ENCODE results near the gene SH2D7.
"Not testable (repeated sequence)": the region's sequence is repeated elsewhere in the genome, so short reads cannot be mapped to it uniquely, and the experiment has no call there.

The SH2D7 gene

GRCh38 chr15:78148392-78149067 is 56.2 kb downstream of the SH2D7 start:
- DNase-seq, result no peak

GRCh38 chr15:78149068-78149804 is 56.9 kb downstream of the SH2D7 start, which contains the start of gene IDH3A:
TSS of gene IDH3A (plus strand) at chr15:78149362. CDS start at chr15:78149404, 42 bp downstream.
- DNase-seq, result peak; percentile 73

GRCh38 chr15:78149805-78150751 is 57.7 kb downstream of the SH2D7 start:
- DNase-seq, result no peak

GRCh38 chr15:78151075-78151474 is 58.7 kb downstream of the SH2D7 start:
- DNase-seq, result not testable (repeated sequence)
